OCI-LY7 (cell line): ENCODE measurements around the gene FBN3.

Experiments used
- EZH2phosphoT487 ChIP-seq: fragments of 200-600 bp; sonication (generic); IDR thresholded peaks from 2 replicates; pipeline ENCODE4 v1.6.1; 2018; ENCODE audit warnings: low read depth, borderline replicate concordance, mild to moderate bottlenecking, mixed run types, antibody characterized with exemption, low read length, moderate library complexity, mixed read lengths
- TF ChIP-seq, protein P1 (sequence below): fragments of 200-600 bp; sonication (generic); conservative IDR thresholded peaks from 2 replicates; pipeline ENCODE4 v1.5.1; 2014; ENCODE audit warnings: mild to moderate bottlenecking, antibody characterized with exemption, low read length, moderate library complexity, mixed read lengths

DNA sequence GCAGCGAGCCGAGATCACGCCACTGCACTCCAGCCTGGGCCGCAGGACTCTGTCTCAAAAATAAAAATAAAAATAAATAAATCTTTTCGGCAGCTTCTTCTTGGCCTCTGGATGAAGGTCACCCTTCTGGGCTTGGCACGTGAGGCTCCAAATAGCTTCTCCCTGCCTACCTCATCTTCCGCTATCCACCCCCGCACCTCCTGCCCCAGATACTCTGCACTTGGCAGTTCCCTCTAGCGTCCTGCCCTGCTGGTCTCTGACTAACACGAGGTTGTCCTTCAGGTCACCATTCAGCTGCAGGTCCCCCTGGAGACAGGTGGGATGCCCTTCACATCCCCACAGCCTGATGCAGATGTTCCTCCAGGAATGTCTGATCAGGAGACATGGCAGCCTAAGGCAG is 105.4 kb downstream of the FBN3 start:
- TF ChIP-seq, protein P1, sequence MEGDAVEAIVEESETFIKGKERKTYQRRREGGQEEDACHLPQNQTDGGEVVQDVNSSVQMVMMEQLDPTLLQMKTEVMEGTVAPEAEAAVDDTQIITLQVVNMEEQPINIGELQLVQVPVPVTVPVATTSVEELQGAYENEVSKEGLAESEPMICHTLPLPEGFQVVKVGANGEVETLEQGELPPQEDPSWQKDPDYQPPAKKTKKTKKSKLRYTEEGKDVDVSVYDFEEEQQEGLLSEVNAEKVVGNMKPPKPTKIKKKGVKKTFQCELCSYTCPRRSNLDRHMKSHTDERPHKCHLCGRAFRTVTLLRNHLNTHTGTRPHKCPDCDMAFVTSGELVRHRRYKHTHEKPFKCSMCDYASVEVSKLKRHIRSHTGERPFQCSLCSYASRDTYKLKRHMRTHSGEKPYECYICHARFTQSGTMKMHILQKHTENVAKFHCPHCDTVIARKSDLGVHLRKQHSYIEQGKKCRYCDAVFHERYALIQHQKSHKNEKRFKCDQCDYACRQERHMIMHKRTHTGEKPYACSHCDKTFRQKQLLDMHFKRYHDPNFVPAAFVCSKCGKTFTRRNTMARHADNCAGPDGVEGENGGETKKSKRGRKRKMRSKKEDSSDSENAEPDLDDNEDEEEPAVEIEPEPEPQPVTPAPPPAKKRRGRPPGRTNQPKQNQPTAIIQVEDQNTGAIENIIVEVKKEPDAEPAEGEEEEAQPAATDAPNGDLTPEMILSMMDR: no peak
- no peak for TF ChIP-seq EZH2phosphoT487
